Keratinocyte (primary cell): Measurements from ENCODE around the gene PPP1R13L. TPM values are rescaled to one million over a fixed set of nuclear protein-coding genes. Genes with fewer than 3 reads are reported as not detected.
"Not testable (repeated sequence)": the region's sequence is repeated elsewhere in the genome, so short reads cannot be mapped to it uniquely, and the experiment has no call there.

Experiments
- DNase-seq: peaks from one replicate; pipeline ENCODE4 v3.0.0-alpha.2; 2011; ENCODE audit warnings: low read depth, missing footprints, low spot score
- FAIRE-seq: peaks from 2 replicates; lab custom pipeline; 2011; peaks lifted over from hg19 to GRCh38; lab: Jason Lieb, UNC
- H2AFZ ChIP-seq: 2 replicates; pipeline ENCODE4 v1.6.0; 2012; ENCODE audit warnings: low read length, control low read depth, inconsistent platforms; ENCODE audit not compliant: control insufficient read depth
- H3K27ac ChIP-seq: 2 replicates; pipeline ENCODE4 v1.5.1; 2011; ENCODE audit warnings: low read length; ENCODE audit not compliant: control insufficient read depth, insufficient read depth
- H3K27me3 ChIP-seq: 3 replicates; pipeline ENCODE4 v1.6.0; 2011; ENCODE audit warnings: low read length; ENCODE audit not compliant: control insufficient read depth, insufficient read depth; ENCODE audit errors: extremely low read depth
- H3K36me3 ChIP-seq, 2 experiments: 2 replicates in 1 of 2; 3 replicates in 1 of 2; pipeline ENCODE4 v1.5.1; 2011; ENCODE audit warnings: low read length in 2 of 2, mild to moderate bottlenecking in 1 of 2; ENCODE audit not compliant: control insufficient read depth in 2 of 2, insufficient read depth in 2 of 2; ENCODE audit errors: extremely low read depth in 1 of 2
- H3K4me1 ChIP-seq: 3 replicates; pipeline ENCODE4 v1.5.1; 2011; ENCODE audit warnings: low read length; ENCODE audit not compliant: control insufficient read depth, insufficient read depth; ENCODE audit errors: extremely low read depth
- H3K4me2 ChIP-seq: 3 replicates; pipeline ENCODE4 v1.6.0; 2011; ENCODE audit warnings: low read depth, low read length; ENCODE audit not compliant: control insufficient read depth, insufficient read depth; ENCODE audit errors: extremely low read depth
- H3K4me3 ChIP-seq, 3 experiments: fragments of 200-600 bp in 1 of 3; sonication (generic) in 1 of 3; 2 replicates in 2 of 3; 3 replicates in 1 of 3; pipeline ENCODE4 v1.5.1; 2011 to 2016; ENCODE audit warnings: low read length in 3 of 3, mild to moderate bottlenecking in 3 of 3, control low read depth in 2 of 3, inconsistent platforms in 1 of 3, low read depth in 1 of 3, mixed read lengths in 1 of 3, mixed run types in 1 of 3, moderate library complexity in 1 of 3; ENCODE audit not compliant: control insufficient read depth in 2 of 3, insufficient read depth in 2 of 3; ENCODE audit errors: extremely low read depth in 1 of 3
- H3K79me2 ChIP-seq: 2 replicates; pipeline ENCODE4 v1.6.0; 2012; ENCODE audit warnings: low read length; ENCODE audit not compliant: control insufficient read depth, insufficient read depth
- H3K9ac ChIP-seq: 3 replicates; pipeline ENCODE4 v1.6.0; 2011; ENCODE audit warnings: low read length; ENCODE audit not compliant: control insufficient read depth, insufficient read depth; ENCODE audit errors: extremely low read depth
- H3K9me1 ChIP-seq: 3 replicates; pipeline ENCODE4 v1.6.0; 2011; ENCODE audit warnings: low read length; ENCODE audit not compliant: control insufficient read depth, insufficient read depth; ENCODE audit errors: extremely low read depth
- H3K9me3 ChIP-seq: 2 replicates; pipeline ENCODE4 v1.5.1; 2012; ENCODE audit warnings: low read depth, low read length; ENCODE audit not compliant: control insufficient read depth
- H4K20me1 ChIP-seq: 3 replicates; pipeline ENCODE4 v1.6.0; 2011; ENCODE audit warnings: low read length; ENCODE audit not compliant: control insufficient read depth, insufficient read depth; ENCODE audit errors: extremely low read depth
- CTCF ChIP-seq, 3 experiments: IDR thresholded peaks in 1 of 3; conservative IDR thresholded peaks in 1 of 3; optimal IDR thresholded peaks in 1 of 3; 2 replicates in 2 of 3; 3 replicates in 1 of 3; pipeline versions ENCODE3 to v1.5.1; 2011; ENCODE audit warnings: low read length in 3 of 3, mild to moderate bottlenecking in 3 of 3, moderate library complexity in 2 of 3, control low read depth in 1 of 3, inconsistent platforms in 1 of 3; ENCODE audit not compliant: insufficient read depth in 2 of 3; ENCODE audit errors: extremely low read depth in 1 of 3
- EZH2 ChIP-seq: IDR thresholded peaks from one replicate; pipeline ENCODE4 v1.6.1; 2012; ENCODE audit warnings: inconsistent platforms, mild to moderate bottlenecking, low read length, moderate library complexity
- dilution Hi-C: fragments of 300-500 bp; cut with MboI; formaldehyde crosslinking; loops from one replicate; pipeline ENCODE4 v1.7.0; 2020; ENCODE audit warnings: low sequenced_read_pairs; ENCODE audit not compliant: extremely low pct_ligation_motif_present
- polyA plus RNA-seq, 5 experiments: library from polyadenylated mRNA; depleted of rRNA in 3 of 5; stranded (reverse) in 3 of 5; stranded (forward) in 1 of 5; unstranded in 1 of 5; fragments of >200 nt; gene quantifications; 1 replicate in 1 of 5; 2 replicates in 3 of 5; 3 replicates in 1 of 5; pipeline versions ENCODE4 v1.2.1 to v1.2.3, GENCODE V29; 2011 to 2012; ENCODE audit warnings: missing spikeins in 2 of 5, low read depth in 1 of 5, low replicate concordance in 1 of 5

The PPP1R13L gene
- polyA plus RNA-seq, 1 donor (not counting 4 experiments of a cell fraction or from before 2014, with no cell fraction given): 31.2 TPM

GRCh38 chr19:45339629-45340028 lies 65.2 kb downstream of the PPP1R13L start:
- Histone ChIP-seq H2AFZ (no peak overlapping the region), H3K36me3 (no peaks in the 10 kb centered on the region)
- dilution Hi-C loops: no loop called here

GRCh38 chr19:45336696-45337251 lies 68.1 kb downstream of the PPP1R13L start:
- H3K4me2 ChIP-seq: no peak overlapping the region
- peaks cover 13% of the 10 kb centered on the region for H3K4me1 ChIP-seq
- H3K9ac ChIP-seq: no peak overlapping the region
- dilution Hi-C loops: no loop called here
- H3K9me3 ChIP-seq: no peaks in the 10 kb centered on the region
- peaks cover 9% of the 10 kb centered on the region for H3K79me2 ChIP-seq
- TF ChIP-seq EZH2 (no peak), CTCF (optimal IDR thresholded peaks at IDR 0.05 in 1 of 3, IDR thresholded peaks at IDR 0.05 in 1 of 3, conservative IDR thresholded peaks at IDR 0.05 in 1 of 3; ENCODE audit: extremely low read depth in 1 of 3, insufficient read depth in 2 of 3, low read length in 3 of 3) (no peak)
- H2AFZ ChIP-seq: no peak overlapping the region
- no peaks in the 10 kb centered on the region for H3K9me1 ChIP-seq
- FAIRE-seq (no peak), DNase-seq (no peak)
- no peak overlapping the region for H3K27ac ChIP-seq
- H3K36me3 ChIP-seq: no peaks in the 10 kb centered on the region
- H3K27me3 ChIP-seq: no peaks in the 10 kb centered on the region
- no peaks in the 10 kb centered on the region for H4K20me1 ChIP-seq
- no peak overlapping the region for H3K4me3 ChIP-seq

More at GRCh38 chr19:45339629-45340028, 65.2 kb downstream of the PPP1R13L start:
- no peaks in the 10 kb centered on the region for H3K27me3 ChIP-seq
- TF ChIP-seq EZH2: no peak
- no peak for TF ChIP-seq CTCF (optimal IDR thresholded peaks at IDR 0.05 in 1 of 3, IDR thresholded peaks at IDR 0.05 in 1 of 3, conservative IDR thresholded peaks at IDR 0.05 in 1 of 3; ENCODE audit: extremely low read depth in 1 of 3, insufficient read depth in 2 of 3, low read length in 3 of 3)
- DNase-seq: no peak
- peaks cover 20% of the 10 kb centered on the region for H3K4me1 ChIP-seq
- no peaks in the 10 kb centered on the region for H3K9me3 ChIP-seq
- no peak overlapping the region for H3K4me2 ChIP-seq
- H4K20me1 ChIP-seq: no peaks in the 10 kb centered on the region
- no peak overlapping the region for H3K4me3 ChIP-seq
- H3K27ac ChIP-seq: no peak overlapping the region
- no peak for FAIRE-seq
- H3K79me2 ChIP-seq: peaks cover 18% of the 10 kb centered on the region
- no peak overlapping the region for H3K9ac ChIP-seq
- no peaks in the 10 kb centered on the region for H3K9me1 ChIP-seq

GRCh38 chr19:45334881-45335280 lies 70.0 kb downstream of the PPP1R13L start:
- H3K4me3 ChIP-seq, H3K79me2 ChIP-seq, H3K4me2 ChIP-seq, H3K27me3 ChIP-seq, H3K9me3 ChIP-seq, H3K9ac ChIP-seq, H3K4me1 ChIP-seq, FAIRE-seq, H3K36me3 ChIP-seq, H2AFZ ChIP-seq, DNase-seq, dilution Hi-C loops, H4K20me1 ChIP-seq, H3K9me1 ChIP-seq, H3K27ac ChIP-seq: not testable (repeated sequence)
